HG02763 (cell line): ENCODE measurements around the gene NPTXR.

Source experiments
- ATAC-seq: cut with Tn5 transposase; IDR thresholded peaks from one replicate; pipeline ENCODE4 v1.9.1; 2021; ENCODE audit warnings: mild to moderate bottlenecking, moderate library complexity; ENCODE audit not compliant: unreplicated experiment

Gene NPTXR

DNA sequence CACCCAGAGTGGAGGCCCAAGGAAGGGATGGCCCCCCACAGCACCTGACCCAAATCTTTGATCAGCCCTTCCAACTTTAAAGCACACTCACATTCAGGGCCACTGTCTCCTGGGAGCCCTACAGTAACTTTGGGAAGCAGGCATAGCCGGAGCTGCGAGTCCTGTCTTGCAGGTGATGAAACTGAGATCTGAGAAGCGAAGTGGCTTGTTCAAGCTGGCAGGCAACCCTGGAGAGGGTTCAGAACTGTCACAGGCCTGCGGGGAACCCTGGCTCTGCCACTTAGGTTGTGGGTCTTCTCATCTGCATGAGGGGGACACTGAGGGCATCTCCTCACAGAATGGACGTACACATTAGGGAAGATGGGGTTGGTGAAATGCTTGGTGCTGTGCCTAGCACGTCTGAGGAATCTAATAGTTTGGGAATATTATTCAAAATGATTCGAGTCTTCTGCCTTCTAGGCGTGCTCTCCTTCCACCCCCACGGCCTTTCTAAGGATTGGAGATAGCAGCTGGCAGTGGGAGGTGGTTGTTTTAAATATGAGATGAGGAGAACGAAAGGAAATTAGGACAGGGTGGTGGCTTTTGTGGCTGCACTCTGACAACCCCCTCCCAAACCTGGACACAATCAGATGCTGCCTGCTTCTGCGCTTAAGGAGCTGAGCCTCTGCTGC is 69.2 kb downstream of the NPTXR start:
- ATAC-seq = no peak

DNA sequence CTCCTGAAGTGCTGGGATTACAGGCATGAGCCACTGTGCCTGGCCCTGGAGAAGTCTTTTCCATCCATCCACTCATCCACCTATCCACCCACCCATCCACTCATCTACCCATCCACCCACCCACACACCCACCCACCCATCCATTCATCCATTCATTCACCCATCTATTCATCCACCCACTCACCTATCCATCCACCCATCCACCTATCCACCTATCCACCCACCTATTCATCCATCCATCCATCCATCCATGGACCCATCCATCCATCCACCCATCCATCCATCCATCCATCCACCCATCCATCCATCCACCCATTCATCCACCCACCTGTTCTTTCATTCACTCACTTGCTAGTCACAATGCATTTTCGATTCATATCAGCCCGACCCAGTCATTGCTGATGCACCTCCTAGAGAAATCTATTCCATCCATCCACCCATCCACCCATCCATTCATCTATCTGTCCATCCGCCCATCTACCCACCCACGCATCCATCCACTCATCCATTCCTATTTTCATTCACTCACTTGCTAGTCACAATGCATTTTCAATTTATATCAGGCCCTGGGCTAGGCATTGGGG is 70.4 kb downstream of the NPTXR start:
- ATAC-seq = no peak

DNA sequence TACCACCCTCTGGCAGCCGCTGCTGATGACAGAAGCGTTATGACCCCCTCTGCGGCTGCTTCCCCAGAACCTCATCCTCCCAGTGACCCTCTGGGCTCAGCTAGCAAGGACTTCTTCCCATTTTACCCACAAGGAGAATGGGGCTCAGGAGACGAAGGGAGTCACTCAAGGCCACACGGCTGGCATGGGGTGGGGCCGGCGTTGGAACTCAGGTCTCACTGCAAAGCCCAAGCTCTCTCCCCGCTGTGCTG is 71.3 kb downstream of the NPTXR start:
- ATAC-seq = no peak

DNA sequence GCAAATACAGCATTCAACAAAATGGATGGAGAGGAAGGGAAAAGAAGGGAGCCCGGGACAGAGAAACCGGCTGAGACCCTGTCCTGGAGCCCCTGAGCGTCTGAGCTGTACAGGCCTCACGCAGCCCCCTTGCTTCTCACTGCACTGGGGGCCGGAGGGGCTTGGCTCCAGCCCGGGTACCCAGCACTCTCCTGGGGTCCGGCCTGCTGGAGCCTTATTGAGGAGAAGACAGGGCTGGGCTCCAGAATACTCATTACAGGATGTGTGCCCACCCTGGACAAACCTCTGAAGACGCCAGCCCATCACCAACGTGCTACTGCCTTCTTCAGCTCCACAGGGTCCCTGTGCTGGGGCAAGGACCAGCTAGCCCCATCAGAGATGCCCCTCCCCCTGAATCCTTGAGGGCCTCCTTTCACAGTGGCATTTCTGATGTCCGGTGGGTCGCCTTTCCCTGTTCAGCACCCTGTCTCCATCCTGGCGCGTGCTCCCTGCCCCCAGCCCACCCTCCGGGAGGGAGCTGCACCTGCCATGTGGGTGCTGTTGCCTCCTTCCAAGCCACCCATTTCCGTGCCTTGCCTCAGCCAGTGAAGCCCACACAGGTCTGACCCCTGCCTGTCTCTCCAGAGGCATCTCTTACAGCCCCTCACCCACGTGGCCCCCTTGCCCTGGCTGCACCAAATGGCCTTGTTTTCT is 73.4 kb downstream of the NPTXR start:
- ATAC-seq = no peak
